Naive B cell (primary cell): Measurements from ENCODE around the gene TMEM190. TPM values are rescaled to one million over a fixed set of nuclear protein-coding genes. Genes with fewer than 3 reads are reported as not detected.

Experiments
- ATAC-seq, 2 donors: fragments of 150-1000 bp; cut with Tn5 transposase; 2 replicates each; pipeline ENCODE4 v1.10.0; 2021; ENCODE audit warnings: low read depth in 2 of 2, mild to moderate bottlenecking in 2 of 2, moderate library complexity in 2 of 2
- DNase-seq: peaks from one replicate; pipeline ENCODE4 v3.0.0; 2022
- H3K27ac Mint-ChIP-seq, 6 donors: one replicate each; pipeline ENCODE4 v1.8.0; 2020 to 2022; ENCODE audit warnings: mild to moderate bottlenecking in 6 of 6, mixed read lengths in 6 of 6, moderate library complexity in 5 of 6, inconsistent platforms in 2 of 6
- H3K27me3 Mint-ChIP-seq, 3 donors: one replicate each; pipeline ENCODE4 v1.8.0; 2021 to 2022; ENCODE audit warnings: mixed read lengths in 3 of 3, mild to moderate bottlenecking in 1 of 3
- H3K36me3 Mint-ChIP-seq, 2 donors: one replicate each; pipeline ENCODE4 v1.8.0; 2020 to 2022; ENCODE audit warnings: mixed read lengths in 2 of 2, inconsistent platforms in 1 of 2, mild to moderate bottlenecking in 1 of 2
- H3K4me1 Mint-ChIP-seq, 3 donors: one replicate each; pipeline ENCODE4 v1.8.0; 2020 to 2022; ENCODE audit warnings: mixed read lengths in 3 of 3, inconsistent platforms in 1 of 3, mild to moderate bottlenecking in 1 of 3, moderate library complexity in 1 of 3
- H3K4me3 Mint-ChIP-seq, 8 donors: one replicate each; pipeline ENCODE4 v1.8.0; 2020 to 2022; ENCODE audit warnings: mild to moderate bottlenecking in 8 of 8, mixed read lengths in 8 of 8, moderate library complexity in 8 of 8, inconsistent platforms in 2 of 8
- H3K9me3 Mint-ChIP-seq, 7 donors: one replicate each; pipeline ENCODE4 v1.8.0; 2020 to 2022; ENCODE audit warnings: mixed read lengths in 7 of 7, mild to moderate bottlenecking in 5 of 7, inconsistent platforms in 2 of 7, moderate library complexity in 1 of 7
- polyA plus RNA-seq, 6 donors: library from polyadenylated mRNA; unstranded; fragments of 300-500 nt; fragmentation: Illumina TruSeq; gene quantifications; one replicate each; pipeline ENCODE4 v1.2.3, GENCODE V29; 2021; ENCODE audit warnings: low read depth in 6 of 6

The TMEM190 gene
- polyA plus RNA-seq, 6 donors from 2014 or later = not detected

GRCh38 chr19:55345101-55345817 is 31.4 kb upstream of the TMEM190 start:
- peak overlapping the region in 1 of 8 donors; percentile 34 for H3K4me3 Mint-ChIP-seq
- ATAC-seq = no peak
- no peak for DNase-seq
- no peaks in the 10 kb centered on the region for H3K36me3 Mint-ChIP-seq
- peak overlapping the region in 2 of 6 donors; percentile 80 to 81 for H3K27ac Mint-ChIP-seq
- H3K27me3 Mint-ChIP-seq = peaks cover 0 to 11% (median 10%) of the 10 kb centered on the region in 3 donors
- H3K9me3 Mint-ChIP-seq = no peaks in the 10 kb centered on the region
- peaks cover 9 to 14% (median 13%) of the 10 kb centered on the region in 3 donors for H3K4me1 Mint-ChIP-seq

- DNase-seq (no peak), ATAC-seq (no peak)
- peaks cover 3 to 14% (median 13%) of the 10 kb centered on the region in 3 donors for H3K27me3 Mint-ChIP-seq
- H3K36me3 Mint-ChIP-seq = no peaks in the 10 kb centered on the region
- H3K27ac Mint-ChIP-seq = peak overlapping the region in 1 of 6 donors; percentile 80
- no peaks in the 10 kb centered on the region for H3K9me3 Mint-ChIP-seq
- H3K4me1 Mint-ChIP-seq = peaks cover under 1 to 8% (median 6%) of the 10 kb centered on the region in 3 donors
- no peak overlapping the region for H3K4me3 Mint-ChIP-seq
These were observed 30.6 kb upstream of the TMEM190 start for GRCh38 chr19:55345818-55346724.

- peaks cover 0 to 4% (median 0%) of the 10 kb centered on the region in 3 donors for H3K4me1 Mint-ChIP-seq
- H3K27me3 Mint-ChIP-seq = peaks cover 11 to 17% (median 17%) of the 10 kb centered on the region in 3 donors
- DNase-seq (no peak), ATAC-seq (no peak)
- no peaks in the 10 kb centered on the region for H3K9me3 Mint-ChIP-seq
- H3K36me3 Mint-ChIP-seq = no peaks in the 10 kb centered on the region
- no peak overlapping the region for H3K27ac Mint-ChIP-seq
- no peak overlapping the region for H3K4me3 Mint-ChIP-seq
These were observed 29.7 kb upstream of the TMEM190 start for GRCh38 chr19:55346725-55347441.

- ATAC-seq (no peak), DNase-seq (no peak)
These were observed 29.1 kb upstream of the TMEM190 start for GRCh38 chr19:55347442-55348009.

GRCh38 chr19:55348317-55349034 is 28.1 kb upstream of the TMEM190 start:
- DNase-seq = no peak
- Mint-ChIP-seq H3K4me3 (no peak overlapping the region), H3K27me3 (peaks cover 27 to 33% (median 33%) of the 10 kb centered on the region in 3 donors), H3K4me1 (peaks cover 11 to 15% (median 12%) of the 10 kb centered on the region in 3 donors), H3K36me3 (peaks cover 0 to 9% of the 10 kb centered on the region in 2 donors), H3K9me3 (no peaks in the 10 kb centered on the region), H3K27ac (no peak overlapping the region)
- ATAC-seq = no peak

More at GRCh38 chr19:55347442-55348009, 29.1 kb upstream of the TMEM190 start:
- peaks cover 2 to 6% (median 2%) of the 10 kb centered on the region in 3 donors for H3K4me1 Mint-ChIP-seq
- peak overlapping the region in 1 of 6 donors; percentile 5 for H3K27ac Mint-ChIP-seq
- H3K27me3 Mint-ChIP-seq = peaks cover 17 to 24% (median 23%) of the 10 kb centered on the region in 3 donors
- peaks cover 0 to 4% of the 10 kb centered on the region in 2 donors for H3K36me3 Mint-ChIP-seq
- H3K9me3 Mint-ChIP-seq = no peaks in the 10 kb centered on the region
- H3K4me3 Mint-ChIP-seq = no peak overlapping the region

GRCh38 chr19:55350620-55351315 is 25.9 kb upstream of the TMEM190 start:
- ATAC-seq (no peak), DNase-seq (no peak)
- Mint-ChIP-seq H3K27me3 (peaks cover 34 to 49% (median 38%) of the 10 kb centered on the region in 3 donors), H3K4me1 (peaks cover 15 to 24% (median 20%) of the 10 kb centered on the region in 3 donors), H3K36me3 (peaks cover 0 to 9% of the 10 kb centered on the region in 2 donors), H3K9me3 (peaks cover 0 to 2% (median 0%) of the 10 kb centered on the region in 7 donors), H3K4me3 (peak overlapping the region in 2 of 8 donors; percentile 22 to 63), H3K27ac (no peak overlapping the region)

GRCh38 chr19:55352040-55352439 is 24.6 kb upstream of the TMEM190 start:
- peaks cover 0 to 9% of the 10 kb centered on the region in 2 donors for H3K36me3 Mint-ChIP-seq
- DNase-seq = no peak
- peaks cover 36 to 58% (median 42%) of the 10 kb centered on the region in 3 donors for H3K27me3 Mint-ChIP-seq
- H3K4me1 Mint-ChIP-seq = peaks cover 15 to 24% (median 20%) of the 10 kb centered on the region in 3 donors
- H3K9me3 Mint-ChIP-seq = peaks cover 0 to 2% (median 0%) of the 10 kb centered on the region in 7 donors
- peak overlapping the region in 1 of 6 donors; percentile 62 for H3K27ac Mint-ChIP-seq
- H3K4me3 Mint-ChIP-seq = peak overlapping the region in 1 of 8 donors; percentile 70
- ATAC-seq = no peak

GRCh38 chr19:55352549-55353145 is 24.0 kb upstream of the TMEM190 start:
- ATAC-seq (no peak), DNase-seq (no peak)
- Mint-ChIP-seq H3K27ac (peak overlapping the region in 1 of 6 donors; percentile 95), H3K36me3 (peaks cover 0 to 9% of the 10 kb centered on the region in 2 donors), H3K4me1 (peaks cover 15 to 28% (median 20%) of the 10 kb centered on the region in 3 donors), H3K27me3 (peaks cover 40 to 64% (median 48%) of the 10 kb centered on the region in 3 donors), H3K4me3 (peak overlapping the region in 6 of 8 donors; percentile 61 to 86 (median 72)), H3K9me3 (peaks cover 0 to 2% (median 0%) of the 10 kb centered on the region in 7 donors)

- Mint-ChIP-seq H3K27ac (peak overlapping the region in 1 of 6 donors; percentile 21), H3K9me3 (peaks cover 0 to 2% (median 0%) of the 10 kb centered on the region in 7 donors), H3K36me3 (peaks cover 0 to 9% of the 10 kb centered on the region in 2 donors), H3K4me1 (peaks cover 15 to 28% (median 20%) of the 10 kb centered on the region in 3 donors), H3K4me3 (peak overlapping the region; percentile 72 to 89 (median 79)), H3K27me3 (peaks cover 40 to 71% (median 56%) of the 10 kb centered on the region in 3 donors)
- ATAC-seq (no peak), DNase-seq (no peak)
These were observed 23.2 kb upstream of the TMEM190 start for GRCh38 chr19:55353356-55353802.

GRCh38 chr19:55353803-55354697 is 22.6 kb upstream of the TMEM190 start:
- H3K27me3 Mint-ChIP-seq = peaks cover 40 to 75% (median 56%) of the 10 kb centered on the region in 3 donors
- H3K4me3 Mint-ChIP-seq = peak overlapping the region; percentile 72 to 89 (median 79)
- peaks cover 15 to 28% (median 20%) of the 10 kb centered on the region in 3 donors for H3K4me1 Mint-ChIP-seq
- DNase-seq (peak; percentile 51), ATAC-seq (peak; percentile 71)
- H3K36me3 Mint-ChIP-seq = peaks cover 0 to 9% of the 10 kb centered on the region in 2 donors
- H3K9me3 Mint-ChIP-seq = peaks cover 0 to 2% (median 0%) of the 10 kb centered on the region in 7 donors
- H3K27ac Mint-ChIP-seq = peak overlapping the region in 1 of 6 donors; percentile 84
